Uterus (tissue), 4 donors: ENCODE results near the gene ATF6B. TPM values are rescaled to one million over a fixed set of nuclear protein-coding genes. Genes with fewer than 3 reads are reported as not detected.
"Not testable (repeated sequence)": the region's sequence is repeated elsewhere in the genome, so short reads cannot be mapped to it uniquely, and the experiment has no call there.

Experiments
- DNase-seq, 2 donors: peaks; one replicate each; pipeline ENCODE4 v3.0.0-alpha.2; 2019 to 2020
- H3K27ac ChIP-seq, 2 donors: fragments of 200-600 bp; sonication (generic); 1 replicate in 1 of 2; 2 replicates in 1 of 2; pipeline ENCODE4 v1.5.1; 2016 to 2018
- H3K27me3 ChIP-seq, 2 donors: fragments of 200-600 bp; sonication (generic); one replicate each; pipeline ENCODE4 v1.5.1; 2018 to 2019; ENCODE audit warnings: control low read depth in 1 of 2
- H3K36me3 ChIP-seq, 2 donors: fragments of 200-600 bp; sonication (generic); one replicate each; pipeline ENCODE4 v1.5.1; 2019; ENCODE audit warnings: control low read depth in 1 of 2
- H3K4me1 ChIP-seq, 2 donors: fragments of 200-600 bp; sonication (generic); one replicate each; pipeline ENCODE4 v1.5.1; 2018 to 2019; ENCODE audit warnings: control low read depth in 1 of 2
- H3K4me3 ChIP-seq, 2 donors: fragments of 200-600 bp; sonication (generic); 1 replicate in 1 of 2; 2 replicates in 1 of 2; pipeline ENCODE4 v1.5.1; 2018 to 2019; ENCODE audit warnings: mild to moderate bottlenecking in 1 of 2
- H3K9me3 ChIP-seq, 2 donors: fragments of 200-600 bp; sonication (generic); one replicate each; pipeline ENCODE4 v1.5.1; 2019; ENCODE audit warnings: control low read depth in 1 of 2
- POLR2A ChIP-seq, 2 donors: fragments of 450-650 bp; IDR thresholded peaks; one replicate each; pipeline ENCODE4 v1.6.1; 2016; ENCODE audit warnings: antibody characterized with exemption in 2 of 2, mild to moderate bottlenecking in 1 of 2, moderate library complexity in 1 of 2
- intact Hi-C: fragments of 100-400 bp; cut with DNase I; formaldehyde crosslinking; loops from one replicate; pipeline ENCODE4 v1.15.1; 2023; ENCODE audit warnings: low total_unique reads
- total RNA-seq, 4 donors: library from RNA; depleted of rRNA in 3 of 4; stranded (reverse); fragments of >200 nt in 3 of 4; gene quantifications; one replicate each; pipeline versions ENCODE4 v1.1.0 to v1.2.4, GENCODE V29; 2014 to 2023
- TF ChIP-seq, protein P1 (sequence below), 4 experiments: fragments of 200-600 bp in 2 of 4; fragments of 450-650 bp in 2 of 4; sonication (generic) in 2 of 4; IDR thresholded peaks; one replicate each; pipeline ENCODE4 v1.5.1; 2016 to 2019; ENCODE audit warnings: antibody characterized with exemption in 4 of 4, mild to moderate bottlenecking in 2 of 4, moderate library complexity in 1 of 4
- donor health status: DM: yes; HTN: yes; CAD: no.

Gene ATF6B
- total RNA-seq, 4 donors from 2014 or later = 16.4 to 121 (median 33.6) TPM

DNA sequence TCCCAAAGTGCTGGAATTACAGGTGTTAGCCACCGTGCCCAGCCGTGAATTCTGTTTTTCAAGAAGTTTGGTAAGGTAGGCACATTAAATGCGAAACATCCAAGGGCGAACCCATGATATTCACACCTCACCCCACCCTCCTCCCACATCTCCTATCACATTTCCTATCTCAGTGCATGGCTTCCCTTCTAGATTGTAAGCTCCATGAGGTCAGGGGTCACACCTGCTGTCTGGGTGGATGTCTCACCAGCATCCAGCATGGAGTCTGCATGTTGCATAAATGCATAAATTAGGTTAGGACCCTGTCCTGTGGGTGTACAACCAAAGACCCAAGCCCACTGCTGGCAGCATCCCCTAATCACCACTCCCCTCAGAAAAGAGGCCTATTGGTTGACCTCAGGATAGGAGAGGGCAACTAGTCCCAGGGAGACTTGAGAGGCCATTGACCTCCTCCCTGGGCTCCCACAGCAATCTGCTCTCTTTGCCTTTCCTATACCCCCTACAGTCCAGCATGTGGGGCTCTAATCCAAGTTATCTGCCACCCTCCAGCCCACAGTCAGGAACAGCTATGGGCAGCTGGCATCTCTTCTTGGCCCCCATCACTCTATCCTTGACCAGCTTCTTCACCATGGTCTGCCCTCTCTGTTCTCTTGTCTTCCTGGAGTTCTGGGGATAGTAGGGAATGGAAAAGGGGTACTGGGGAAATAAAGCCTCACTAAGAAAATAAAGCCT, 19.5 kb upstream of the ATF6B start:
- Histone ChIP-seq H3K36me3 (no peaks in the 10 kb centered on the region), H3K4me3 (no peak overlapping the region), H3K4me1 (peaks cover 4 to 6% of the 10 kb centered on the region in 2 donors), H3K9me3 (no peaks in the 10 kb centered on the region), H3K27me3 (no peaks in the 10 kb centered on the region), H3K27ac (no peak overlapping the region)
- intact Hi-C loops = no loop called here
- TF ChIP-seq, protein P1, sequence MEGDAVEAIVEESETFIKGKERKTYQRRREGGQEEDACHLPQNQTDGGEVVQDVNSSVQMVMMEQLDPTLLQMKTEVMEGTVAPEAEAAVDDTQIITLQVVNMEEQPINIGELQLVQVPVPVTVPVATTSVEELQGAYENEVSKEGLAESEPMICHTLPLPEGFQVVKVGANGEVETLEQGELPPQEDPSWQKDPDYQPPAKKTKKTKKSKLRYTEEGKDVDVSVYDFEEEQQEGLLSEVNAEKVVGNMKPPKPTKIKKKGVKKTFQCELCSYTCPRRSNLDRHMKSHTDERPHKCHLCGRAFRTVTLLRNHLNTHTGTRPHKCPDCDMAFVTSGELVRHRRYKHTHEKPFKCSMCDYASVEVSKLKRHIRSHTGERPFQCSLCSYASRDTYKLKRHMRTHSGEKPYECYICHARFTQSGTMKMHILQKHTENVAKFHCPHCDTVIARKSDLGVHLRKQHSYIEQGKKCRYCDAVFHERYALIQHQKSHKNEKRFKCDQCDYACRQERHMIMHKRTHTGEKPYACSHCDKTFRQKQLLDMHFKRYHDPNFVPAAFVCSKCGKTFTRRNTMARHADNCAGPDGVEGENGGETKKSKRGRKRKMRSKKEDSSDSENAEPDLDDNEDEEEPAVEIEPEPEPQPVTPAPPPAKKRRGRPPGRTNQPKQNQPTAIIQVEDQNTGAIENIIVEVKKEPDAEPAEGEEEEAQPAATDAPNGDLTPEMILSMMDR (IDR thresholded peaks at IDR 0.05) = no peak
- no peak for TF ChIP-seq POLR2A (IDR thresholded peaks at IDR 0.05)
- no peak for DNase-seq

DNA sequence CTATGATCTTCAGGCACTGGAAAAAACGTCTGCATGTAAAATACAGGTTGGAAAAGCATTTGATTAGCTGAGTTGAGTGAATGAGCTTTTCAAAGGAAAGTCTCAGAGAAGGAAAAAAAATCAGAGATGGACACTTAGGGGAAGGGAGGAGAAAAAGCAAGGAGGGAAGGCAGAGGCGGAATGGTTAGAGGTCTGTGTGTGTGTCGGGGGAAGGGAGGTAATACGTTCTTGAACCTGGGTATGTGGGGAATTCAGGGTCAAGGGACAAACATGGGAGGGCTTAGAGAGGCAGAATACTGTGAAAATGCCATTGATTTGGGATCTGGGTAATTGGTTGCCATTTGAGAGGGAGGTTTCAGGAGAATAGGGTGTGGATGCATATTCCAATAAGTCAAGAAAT, 18.6 kb upstream of the ATF6B start:
- Histone ChIP-seq H3K4me3 (no peak overlapping the region), H3K27me3 (no peaks in the 10 kb centered on the region), H3K36me3 (no peaks in the 10 kb centered on the region), H3K4me1 (no peaks in the 10 kb centered on the region), H3K27ac (no peak overlapping the region), H3K9me3 (no peaks in the 10 kb centered on the region)
- DNase-seq = no peak
- TF ChIP-seq POLR2A (IDR thresholded peaks at IDR 0.05) = no peak
- TF ChIP-seq, protein P1 (IDR thresholded peaks at IDR 0.05) = no peak
- intact Hi-C loops = no loop called here

DNA sequence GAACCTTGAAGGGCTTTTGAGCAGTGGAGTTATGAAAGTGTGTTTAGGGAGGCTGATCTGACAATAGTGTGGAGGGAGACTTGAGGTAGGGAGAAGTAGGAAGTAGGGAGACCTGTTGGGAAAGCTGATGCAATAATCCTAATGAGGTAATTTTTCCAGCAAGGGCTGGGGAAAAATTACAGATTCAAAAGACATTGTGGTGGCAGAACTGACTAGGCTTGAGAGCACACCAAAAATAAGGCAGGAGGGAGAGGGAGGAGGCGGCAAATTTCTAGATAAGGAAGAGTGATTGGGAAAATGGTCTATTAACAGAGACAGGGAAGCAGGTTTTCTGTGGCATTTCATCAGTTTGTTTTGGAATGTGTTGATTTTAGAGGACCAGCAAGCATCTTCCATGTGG, 18.2 kb upstream of the ATF6B start:
- DNase-seq = no peak
- no peaks in the 10 kb centered on the region for H3K36me3 ChIP-seq
- H3K9me3 ChIP-seq = no peaks in the 10 kb centered on the region
- no peaks in the 10 kb centered on the region for H3K27me3 ChIP-seq
- H3K27ac ChIP-seq = no peak overlapping the region
- intact Hi-C loops = no loop called here
- TF ChIP-seq POLR2A (IDR thresholded peaks at IDR 0.05) = no peak
- TF ChIP-seq, protein P1 (IDR thresholded peaks at IDR 0.05) = no peak
- H3K4me1 ChIP-seq = no peaks in the 10 kb centered on the region
- H3K4me3 ChIP-seq = no peak overlapping the region

DNA sequence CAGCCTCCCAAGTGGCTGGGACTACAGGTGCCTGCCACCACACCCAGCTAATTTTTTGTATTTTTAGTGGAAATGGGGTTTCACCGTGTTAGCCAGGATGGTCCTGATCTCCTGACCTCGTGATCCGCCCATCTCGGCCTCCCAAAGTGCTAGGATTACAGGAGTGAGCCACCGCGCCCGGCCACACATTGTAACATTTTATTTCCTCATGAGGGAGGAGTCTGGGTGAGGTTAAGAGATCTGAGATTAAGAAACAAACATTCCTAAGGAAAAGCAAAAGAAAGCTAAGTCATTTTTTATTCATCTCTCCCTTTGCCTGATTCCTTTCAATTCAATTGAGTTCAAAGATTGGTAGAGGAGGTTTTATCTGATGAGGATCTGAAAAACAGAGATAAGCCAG, 16.2 kb upstream of the ATF6B start:
- intact Hi-C loops, H3K4me3 ChIP-seq, H3K9me3 ChIP-seq, H3K27ac ChIP-seq, H3K36me3 ChIP-seq, DNase-seq, H3K27me3 ChIP-seq, H3K4me1 ChIP-seq: not testable (repeated sequence)

DNA sequence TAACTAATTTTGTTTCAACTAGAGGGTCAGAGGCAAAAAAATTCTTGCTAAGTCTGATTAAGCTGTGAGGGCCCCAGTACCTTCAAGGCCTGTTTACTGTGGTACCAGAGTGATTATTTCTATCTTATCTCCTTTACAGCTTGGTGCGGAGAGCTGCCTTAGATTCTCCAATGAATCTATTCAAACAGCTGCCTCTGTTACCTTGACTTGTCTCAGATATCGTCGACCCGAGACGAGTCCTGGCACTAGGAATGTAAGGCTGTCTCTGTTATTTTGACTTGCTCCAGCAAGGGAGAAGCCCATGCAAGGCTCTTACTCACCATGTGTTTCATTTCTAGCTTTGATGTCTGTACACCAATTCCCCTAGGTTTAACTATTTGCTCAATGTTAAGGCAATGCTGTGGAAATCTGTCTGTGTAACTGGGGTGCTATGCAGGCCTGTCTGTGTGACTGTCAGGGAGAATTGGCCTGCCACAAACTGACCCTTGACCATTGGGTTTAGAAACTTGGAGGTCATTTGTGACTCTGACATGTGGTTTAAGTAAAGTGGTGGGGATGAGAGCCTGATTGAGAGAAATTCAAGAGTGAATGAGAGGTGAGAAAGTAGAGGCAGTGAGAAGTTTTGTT, 12.5 kb upstream of the ATF6B start:
- Histone ChIP-seq H3K36me3 (no peaks in the 10 kb centered on the region), H3K27me3 (no peaks in the 10 kb centered on the region), H3K9me3 (no peaks in the 10 kb centered on the region), H3K4me3 (no peak overlapping the region), H3K27ac (no peak overlapping the region), H3K4me1 (no peaks in the 10 kb centered on the region)
- TF ChIP-seq POLR2A (IDR thresholded peaks at IDR 0.05) = no peak
- TF ChIP-seq, protein P1 (IDR thresholded peaks at IDR 0.05) = no peak
- intact Hi-C loops = no loop called here
- no peak for DNase-seq
